Adrenal gland (tissue), 5 donors: ENCODE measurements around the gene CCDC149.
"Not testable (repeated sequence)": the region's sequence is repeated elsewhere in the genome, so short reads cannot be mapped to it uniquely, and the experiment has no call there.

Source experiments
- POLR2A ChIP-seq, 2 donors: fragments of 450-650 bp; IDR thresholded peaks; one replicate each; pipeline ENCODE4 v1.6.1; 2017; ENCODE audit warnings: antibody characterized with exemption in 2 of 2, mild to moderate bottlenecking in 2 of 2, moderate library complexity in 1 of 2
- TF ChIP-seq, protein P1 (sequence below), 6 experiments: fragments of 450-650 bp in 4 of 6; fragments of 200-600 bp in 2 of 6; sonication (generic) in 1 of 6; IDR thresholded peaks; 1 replicate in 5 of 6; 2 replicates in 1 of 6; pipeline versions ENCODE4 v1.5.1 to v1.8.0; 2016 to 2021; ENCODE audit warnings: antibody characterized with exemption in 6 of 6, mild to moderate bottlenecking in 2 of 6, moderate library complexity in 1 of 6
- donor health status: DM: no; HTN: no; CAD: no.

DNA sequence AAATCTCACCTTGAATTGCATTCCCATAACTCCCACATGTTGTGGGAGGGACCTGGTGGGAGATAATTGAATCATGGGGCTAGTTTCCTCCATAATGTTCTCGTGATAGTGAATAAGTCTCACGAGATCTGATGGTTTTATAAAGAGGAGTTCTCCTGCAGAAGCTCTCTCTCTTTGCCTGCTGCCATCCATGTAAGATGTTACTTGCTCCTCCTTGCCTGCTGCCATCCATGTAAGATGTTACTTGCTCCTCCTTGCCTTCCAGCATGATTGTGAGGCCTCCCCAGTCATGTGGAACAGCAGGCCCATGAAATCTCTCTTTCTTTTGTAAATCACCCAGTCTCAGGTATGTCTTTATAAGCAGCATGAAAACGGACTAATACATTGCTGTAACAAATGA is 3.2 kb downstream of the CCDC149 start:
- TF ChIP-seq POLR2A (IDR thresholded peaks at IDR 0.05) = not testable (repeated sequence)
- TF ChIP-seq, protein P1, sequence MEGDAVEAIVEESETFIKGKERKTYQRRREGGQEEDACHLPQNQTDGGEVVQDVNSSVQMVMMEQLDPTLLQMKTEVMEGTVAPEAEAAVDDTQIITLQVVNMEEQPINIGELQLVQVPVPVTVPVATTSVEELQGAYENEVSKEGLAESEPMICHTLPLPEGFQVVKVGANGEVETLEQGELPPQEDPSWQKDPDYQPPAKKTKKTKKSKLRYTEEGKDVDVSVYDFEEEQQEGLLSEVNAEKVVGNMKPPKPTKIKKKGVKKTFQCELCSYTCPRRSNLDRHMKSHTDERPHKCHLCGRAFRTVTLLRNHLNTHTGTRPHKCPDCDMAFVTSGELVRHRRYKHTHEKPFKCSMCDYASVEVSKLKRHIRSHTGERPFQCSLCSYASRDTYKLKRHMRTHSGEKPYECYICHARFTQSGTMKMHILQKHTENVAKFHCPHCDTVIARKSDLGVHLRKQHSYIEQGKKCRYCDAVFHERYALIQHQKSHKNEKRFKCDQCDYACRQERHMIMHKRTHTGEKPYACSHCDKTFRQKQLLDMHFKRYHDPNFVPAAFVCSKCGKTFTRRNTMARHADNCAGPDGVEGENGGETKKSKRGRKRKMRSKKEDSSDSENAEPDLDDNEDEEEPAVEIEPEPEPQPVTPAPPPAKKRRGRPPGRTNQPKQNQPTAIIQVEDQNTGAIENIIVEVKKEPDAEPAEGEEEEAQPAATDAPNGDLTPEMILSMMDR (IDR thresholded peaks at IDR 0.05) = not testable (repeated sequence)
